Right lobe of liver (tissue), 6 donors: ENCODE data around the gene ARHGEF10L. TPM values are rescaled to one million over a fixed set of nuclear protein-coding genes. Genes with fewer than 3 reads are reported as not detected.

ENCODE experiments used
- ATAC-seq, 4 donors: fragments of 200-7000 bp; cut with Tn5 transposase; one replicate each; pipeline ENCODE4 v1.9.1; 2020; ENCODE audit warnings: mild to moderate bottlenecking in 4 of 4, moderate library complexity in 4 of 4
- DNase-seq, 3 donors: peaks; one replicate each; pipeline ENCODE4 v3.0.0-alpha.2; 2020
- H3K27ac ChIP-seq, 3 donors: fragments of 200-600 bp; one replicate each; pipeline ENCODE4 v1.8.0; 2022
- H3K27me3 ChIP-seq, 2 donors: fragments of 200-600 bp; one replicate each; pipeline ENCODE4 v1.8.0; 2022
- H3K36me3 ChIP-seq, 4 donors: fragments of 200-600 bp; sonication (generic) in 1 of 4; one replicate each; pipeline versions ENCODE4 v1.5.1 to v1.8.0; 2017 to 2022; ENCODE audit warnings: control low read depth in 1 of 4
- H3K4me1 ChIP-seq, 4 donors: fragments of 200-600 bp; sonication (generic) in 1 of 4; one replicate each; pipeline versions ENCODE4 v1.5.1 to v1.8.0; 2017 to 2022; ENCODE audit warnings: control low read depth in 1 of 4
- H3K4me3 ChIP-seq, 3 donors: fragments of 200-600 bp; one replicate each; pipeline ENCODE4 v1.8.0; 2022
- H3K9me3 ChIP-seq, 4 donors: fragments of 200-600 bp; sonication (generic) in 1 of 4; one replicate each; pipeline versions ENCODE4 v1.5.1 to v1.8.0; 2017 to 2022; ENCODE audit warnings: control low read depth in 1 of 4
- CTCF ChIP-seq, 4 donors: fragments of 200-600 bp in 3 of 4; fragments of 450-650 bp in 1 of 4; IDR thresholded peaks; one replicate each; pipeline versions ENCODE4 v1.5.1 to v1.8.0; 2016 to 2022; ENCODE audit warnings: antibody characterized with exemption in 4 of 4, mild to moderate bottlenecking in 2 of 4
- POLR2A ChIP-seq: fragments of 450-650 bp; IDR thresholded peaks from one replicate; pipeline ENCODE4 v1.6.1; 2017; ENCODE audit warnings: antibody characterized with exemption, mild to moderate bottlenecking
- WGBS: methylation state at CpG from one replicate; pipeline ENCODE4 v1.1.6; 2018; ENCODE audit warnings: low coverage, low lambda C conversion rate; ENCODE audit not compliant: insufficient coverage; ENCODE audit errors: missing lambda C conversion rate; 5-methylcytosine and 5-hydroxymethylcytosine counted together
- intact Hi-C, 2 donors: fragments of 100-400 bp; cut with DNase I; formaldehyde crosslinking; loops; one replicate each; pipeline versions ENCODE4 v1.11.2 to v1.14.1; 2022
- total RNA-seq, 6 experiments: library from RNA; depleted of rRNA in 2 of 6; stranded (reverse); fragments of >200 nt in 2 of 6; fragmentation: NEBNext Ultra II Directional in 3 of 6; extraction: Animal tissue kit (Norgen Biotek cat#: 25700) in 3 of 6; gene quantifications; one replicate each; pipeline versions ENCODE4 v1.1.0 to v1.2.4, GENCODE V29; 2016 to 2023
- donor health status: DM: no; HTN: yes; CAD: no.
- donor health status: DM: no; HTN: no; CAD: no.
- donor health status: DM: no; HTN: no; CAD: no.
- donor health status: DM: no; HTN: yes; CAD: no.
- donor health status: DM: no; HTN: yes; CAD: no.

ARHGEF10L gene
- total RNA-seq, 6 experiments from 2014 or later, result 59.7 to 124 (median 87.4) TPM

GRCh38 chr1:17675744-17676143 is 136.2 kb downstream of the ARHGEF10L start:
- 91% methylated on average over 3 of the region's 3 CpGs for WGBS
- TF ChIP-seq POLR2A, result no peak
- no peak for TF ChIP-seq CTCF (IDR thresholded peaks at IDR 0.05)
- Histone ChIP-seq H3K4me1 (no peaks in the 10 kb centered on the region), H3K27me3 (no peaks in the 10 kb centered on the region), H3K36me3 (peaks cover 0 to 67% (median 19%) of the 10 kb centered on the region in 4 donors), H3K4me3 (no peak overlapping the region), H3K9me3 (no peaks in the 10 kb centered on the region), H3K27ac (no peak overlapping the region)
- intact Hi-C loops, result no loop called here
- no peak for DNase-seq
- ATAC-seq, result no peak

GRCh38 chr1:17676387-17677060 is 137.0 kb downstream of the ARHGEF10L start:
- Histone ChIP-seq H3K27ac (no peak overlapping the region), H3K4me1 (no peaks in the 10 kb centered on the region), H3K4me3 (no peak overlapping the region), H3K36me3 (peaks cover 0 to 67% (median 19%) of the 10 kb centered on the region in 4 donors), H3K9me3 (no peaks in the 10 kb centered on the region), H3K27me3 (no peaks in the 10 kb centered on the region)
- intact Hi-C loops, result no loop called here
- DNase-seq (no peak), ATAC-seq (no peak)
- TF ChIP-seq POLR2A, result no peak
- TF ChIP-seq CTCF (IDR thresholded peaks at IDR 0.05), result no peak
- 50% methylated on average over 1 of the region's 11 CpGs for WGBS

- Histone ChIP-seq H3K27ac (no peak overlapping the region), H3K9me3 (no peaks in the 10 kb centered on the region), H3K4me3 (no peak overlapping the region), H3K4me1 (no peaks in the 10 kb centered on the region), H3K27me3 (no peaks in the 10 kb centered on the region), H3K36me3 (peaks cover 0 to 71% (median 24%) of the 10 kb centered on the region in 4 donors)
- WGBS, result 29% methylated on average over 3 of the region's 6 CpGs
- intact Hi-C loops, result no loop called here
- ATAC-seq, result peak in 3 of 4 donors; percentile 2 to 22 (median 15)
- DNase-seq, result no peak
- TF ChIP-seq CTCF (IDR thresholded peaks at IDR 0.05), result no peak
- TF ChIP-seq POLR2A, result no peak
Observed at GRCh38 chr1:17678011-17678410, 138.5 kb downstream of the ARHGEF10L start.

GRCh38 chr1:17679856-17680255 is 140.4 kb downstream of the ARHGEF10L start:
- Histone ChIP-seq H3K4me3 (no peak overlapping the region), H3K4me1 (no peaks in the 10 kb centered on the region), H3K9me3 (no peaks in the 10 kb centered on the region), H3K36me3 (peaks cover 0 to 63% (median 20%) of the 10 kb centered on the region in 4 donors), H3K27ac (no peak overlapping the region), H3K27me3 (no peaks in the 10 kb centered on the region)
- DNase-seq (no peak), ATAC-seq (no peak)
- intact Hi-C loops, result no loop called here
- no peak for TF ChIP-seq POLR2A
- TF ChIP-seq CTCF (IDR thresholded peaks at IDR 0.05), result no peak
- WGBS, result 97% methylated on average over 4 of the region's 16 CpGs
